GOT3 (cell line): Measurements from ENCODE around the gene DNAJC28.
A peak's percentile ranks its signal among the peaks of the same experiment; 100 is the strongest.
"Not testable (repeated sequence)": the region's sequence is repeated elsewhere in the genome, so short reads cannot be mapped to it uniquely, and the experiment has no call there.

ENCODE experiments used
- DNase-seq: peaks from one replicate; lab custom pipeline; 2025; ENCODE audit warnings: mixed read lengths; lab: John Stamatoyannopoulos, UW

DNAJC28 gene, protein sequence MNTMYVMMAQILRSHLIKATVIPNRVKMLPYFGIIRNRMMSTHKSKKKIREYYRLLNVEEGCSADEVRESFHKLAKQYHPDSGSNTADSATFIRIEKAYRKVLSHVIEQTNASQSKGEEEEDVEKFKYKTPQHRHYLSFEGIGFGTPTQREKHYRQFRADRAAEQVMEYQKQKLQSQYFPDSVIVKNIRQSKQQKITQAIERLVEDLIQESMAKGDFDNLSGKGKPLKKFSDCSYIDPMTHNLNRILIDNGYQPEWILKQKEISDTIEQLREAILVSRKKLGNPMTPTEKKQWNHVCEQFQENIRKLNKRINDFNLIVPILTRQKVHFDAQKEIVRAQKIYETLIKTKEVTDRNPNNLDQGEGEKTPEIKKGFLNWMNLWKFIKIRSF

DNA sequence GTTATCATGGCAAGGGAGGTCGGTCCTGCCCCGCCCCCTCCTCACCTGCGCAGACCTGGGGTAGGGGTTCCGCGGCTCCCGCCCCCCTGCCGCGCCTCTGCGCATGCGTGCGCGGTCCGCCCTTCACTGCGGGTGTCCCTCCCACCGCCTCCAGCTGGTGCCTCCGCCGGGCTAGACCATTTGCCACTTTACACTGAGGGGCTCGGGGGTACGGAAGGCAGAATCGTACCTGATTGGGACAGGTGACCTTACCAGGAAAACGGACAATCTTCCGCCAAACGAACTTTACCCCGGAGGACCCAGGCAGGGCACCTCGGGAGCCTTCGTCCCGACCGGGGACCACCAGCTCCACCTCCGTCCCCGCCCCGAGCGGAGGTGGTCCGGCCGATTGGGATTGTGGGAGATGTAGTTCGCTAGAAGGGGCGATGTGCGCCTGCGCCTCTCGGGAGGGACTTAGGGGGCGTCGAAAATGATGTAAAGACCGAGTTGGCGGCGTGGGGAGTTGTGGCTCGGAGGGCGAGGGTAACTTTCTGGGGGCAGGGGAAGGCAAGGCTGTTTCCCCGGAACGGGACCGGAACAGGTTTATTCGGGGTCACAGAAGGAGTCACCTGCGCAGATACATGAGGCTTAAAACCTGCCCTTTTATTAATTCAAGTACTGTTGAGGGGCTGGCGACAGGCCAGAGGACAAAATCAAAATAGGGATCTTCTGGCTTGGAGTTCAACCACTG, at the start of gene DNAJC28:
DNAJC28 (minus strand) TSS at position 344 of the 730 bp plus-strand sequence. CDS start 2,323 bp downstream, outside the sequence.
- DNase-seq, result peak; percentile 94

- DNase-seq, result no peak
These were observed 49.7 kb upstream of the DNAJC28 start for GRCh38 chr21:33541105-33541711.

GRCh38 chr21:33540711-33541104, 49.2 kb upstream of the DNAJC28 start:
- DNase-seq, result no peak

GRCh38 chr21:33539616-33540015, 48.1 kb upstream of the DNAJC28 start:
- no peak for DNase-seq

GRCh38 chr21:33537212-33537611, 45.7 kb upstream of the DNAJC28 start:
- DNase-seq, result no peak

- DNase-seq, result no peak
These were observed 39.5 kb upstream of the DNAJC28 start for GRCh38 chr21:33531007-33531406.

DNA sequence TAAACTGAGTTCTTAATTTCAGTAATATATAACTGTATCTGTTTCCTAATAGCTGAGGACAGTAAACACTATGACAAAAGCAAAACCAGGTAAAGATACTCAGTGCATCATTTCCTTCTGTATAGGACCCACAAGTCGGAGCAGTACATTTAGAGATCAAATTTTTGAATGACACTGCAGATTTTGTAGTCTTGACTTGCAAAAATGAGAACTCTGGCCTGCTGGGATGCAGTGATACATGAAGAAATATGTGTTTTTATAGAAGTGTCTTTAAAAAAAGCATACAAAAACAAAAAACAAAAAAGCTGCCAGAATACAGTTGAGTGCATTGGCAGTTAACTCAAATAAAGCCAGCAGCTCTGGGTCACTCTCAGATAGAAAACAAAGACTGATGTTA, 31.4 kb upstream of the DNAJC28 start:
- DNase-seq, result no peak

GRCh38 chr21:33522297-33522952, 30.9 kb upstream of the DNAJC28 start:
- DNase-seq, result no peak

DNA sequence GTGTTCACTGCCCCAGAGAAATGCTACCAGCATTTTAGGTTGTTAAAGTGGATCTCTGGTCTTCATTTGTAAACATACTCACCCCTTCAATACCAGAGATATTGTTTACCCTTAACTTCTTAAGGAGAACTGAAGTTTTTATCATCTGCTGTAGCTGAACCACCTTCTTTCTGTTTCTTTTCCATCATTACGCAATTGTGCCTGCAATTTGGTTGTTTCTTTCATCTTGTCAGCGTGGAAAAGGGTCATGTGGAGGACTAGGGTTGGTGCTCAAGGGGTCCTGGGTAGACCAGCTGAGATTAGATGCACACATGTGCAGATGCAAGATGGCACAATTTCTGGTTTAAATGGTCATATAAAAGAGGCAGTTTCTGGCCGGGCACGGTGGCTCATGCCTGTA, 27.4 kb upstream of the DNAJC28 start:
- DNase-seq, result no peak

DNA sequence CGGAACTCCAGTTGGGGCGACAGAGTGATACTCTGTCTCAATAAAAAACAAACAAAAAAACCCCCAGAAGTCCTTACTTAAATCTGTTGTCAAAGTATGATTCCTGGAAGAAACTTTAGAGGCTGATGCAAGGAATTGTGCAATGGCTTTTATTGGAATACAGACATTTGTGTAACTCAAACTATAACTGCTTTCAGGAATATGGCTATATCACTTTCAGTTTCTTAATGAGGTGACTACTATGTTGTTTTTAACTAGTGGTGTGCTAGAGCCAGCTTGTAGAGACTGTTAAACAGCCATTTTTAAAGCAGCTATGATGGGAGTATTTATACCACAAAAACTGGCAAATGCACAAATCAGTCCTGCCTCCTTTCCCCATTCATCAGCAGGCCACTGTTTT, 22.7 kb upstream of the DNAJC28 start:
- DNase-seq, result no peak

DNA sequence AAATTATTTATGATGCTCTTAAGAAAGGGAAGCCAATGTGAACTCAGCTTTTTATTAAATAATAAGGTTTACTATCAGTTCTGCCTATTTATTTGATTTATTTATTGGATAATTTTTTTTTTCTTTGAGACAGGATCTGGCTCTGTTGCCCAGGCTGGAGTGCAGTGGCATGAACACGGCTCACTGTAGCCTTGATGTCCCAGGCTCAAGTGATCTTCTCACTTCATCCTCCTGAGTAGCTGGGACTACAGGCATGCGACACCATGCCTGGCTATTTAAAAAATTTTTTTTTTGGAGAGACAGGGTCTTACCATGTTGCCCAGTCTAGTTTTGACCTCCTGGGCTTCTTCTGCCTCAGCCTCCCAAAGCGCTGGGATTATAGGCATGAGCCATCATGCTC, 21.0 kb upstream of the DNAJC28 start:
- DNase-seq, result no peak

- no peak for DNase-seq
These were observed 20.1 kb upstream of the DNAJC28 start for GRCh38 chr21:33511639-33512038.

- DNase-seq, result no peak
These were observed 19.3 kb upstream of the DNAJC28 start for GRCh38 chr21:33510826-33511225.

- DNase-seq, result not testable (repeated sequence)
These were observed 15.5 kb upstream of the DNAJC28 start for GRCh38 chr21:33507003-33507402.

GRCh38 chr21:33505833-33506232, 14.3 kb upstream of the DNAJC28 start:
- no peak for DNase-seq

- DNase-seq, result no peak
These were observed 4.8 kb upstream of the DNAJC28 start for GRCh38 chr21:33496345-33496744.

- DNase-seq, result no peak
These were observed 4.2 kb upstream of the DNAJC28 start for GRCh38 chr21:33495743-33496142.

- DNase-seq, result no peak
These were observed 2.2 kb upstream of the DNAJC28 start for GRCh38 chr21:33493756-33494155.

GRCh38 chr21:33492571-33492970, 1.1 kb upstream of the DNAJC28 start:
- DNase-seq, result no peak

DNA sequence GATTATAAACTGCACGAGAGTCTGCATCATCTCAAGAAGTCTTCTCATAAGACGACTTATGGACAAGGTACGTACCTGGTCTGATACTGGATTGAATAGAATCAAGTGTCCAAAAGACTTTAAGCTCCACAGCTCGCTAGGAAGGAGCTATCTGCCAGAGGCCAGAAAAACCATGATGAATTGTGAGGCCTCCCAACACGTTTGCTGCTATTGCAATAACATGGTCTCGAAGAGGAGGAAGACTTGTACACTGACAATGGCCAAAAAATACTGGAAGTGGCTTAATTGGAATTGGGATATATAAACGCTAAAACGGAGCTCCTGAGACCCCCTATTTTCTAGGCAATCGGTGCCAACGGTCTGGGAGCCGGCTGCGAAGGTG, 534 bp downstream of the DNAJC28 start:
- DNase-seq, result no peak

DNA sequence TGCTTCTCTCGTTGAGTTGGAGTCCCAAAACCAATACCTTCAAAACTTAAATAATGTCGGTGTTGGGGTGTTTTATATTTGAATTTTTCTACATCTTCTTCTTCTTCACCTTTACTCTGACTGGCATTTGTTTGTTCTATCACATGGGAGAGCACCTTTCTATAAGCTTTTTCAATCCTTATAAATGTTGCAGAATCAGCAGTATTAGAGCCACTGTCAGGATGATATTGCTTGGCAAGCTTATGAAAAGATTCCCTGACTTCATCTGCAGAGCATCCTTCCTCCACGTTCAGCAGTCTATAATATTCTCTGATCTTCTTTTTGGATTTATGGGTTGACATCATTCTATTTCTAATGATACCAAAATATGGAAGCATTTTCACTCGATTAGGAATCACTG, 2.6 kb downstream of the DNAJC28 start:
- no peak for DNase-seq

- no peak for DNase-seq
These were observed 3.5 kb downstream of the DNAJC28 start for GRCh38 chr21:33487996-33488395.
